Colonic mucosa (tissue), 4 donors: ENCODE data around the gene FAM107B. TPM values are rescaled to one million over a fixed set of nuclear protein-coding genes. Genes with fewer than 3 reads are reported as not detected.

Experiments used
- DNase-seq: peaks from one replicate; pipeline ENCODE4 v3.0.0-alpha.2; 2020
- H3K27ac ChIP-seq: fragments of 200-600 bp; one replicate; pipeline ENCODE4 v1.8.0; 2021
- H3K27me3 ChIP-seq: fragments of 200-600 bp; one replicate; pipeline ENCODE4 v1.8.0; 2021
- H3K36me3 ChIP-seq: fragments of 200-600 bp; one replicate; pipeline ENCODE4 v1.8.0; 2021
- H3K4me1 ChIP-seq: fragments of 200-600 bp; one replicate; pipeline ENCODE4 v1.8.0; 2021; ENCODE audit warnings: mild to moderate bottlenecking
- H3K4me3 ChIP-seq: fragments of 200-600 bp; one replicate; pipeline ENCODE4 v1.8.0; 2021
- H3K9ac ChIP-seq, 2 donors: one replicate each; pipeline ENCODE4 v1.7.0; 2013; ENCODE audit warnings: control low read depth in 2 of 2, low read depth in 2 of 2, low read length in 2 of 2
- H3K9me3 ChIP-seq: fragments of 200-600 bp; one replicate; pipeline ENCODE4 v1.8.0; 2021
- CTCF ChIP-seq: fragments of 200-600 bp; IDR thresholded peaks from one replicate; pipeline ENCODE4 v1.8.0; 2022; ENCODE audit warnings: antibody characterized with exemption, mild to moderate bottlenecking
- intact Hi-C: fragments of 100-400 bp; cut with DNase I; formaldehyde crosslinking; loops from one replicate; pipeline ENCODE4 v1.14.1; 2022
- total RNA-seq, 2 donors: library from RNA; stranded (reverse); fragmentation: NEBNext Ultra II Directional in 1 of 2; extraction: Animal tissue kit (Norgen Biotek cat#: 25700) in 1 of 2; gene quantifications; one replicate each; pipeline ENCODE4 v1.2.1, GENCODE V29; 2021
- donor health status: healthy.
- donor health status: DM: no; HTN: no; CAD: no.
- donor health status: DM: no; HTN: no; CAD: no.

The FAM107B gene
- total RNA-seq, 2 donors from 2014 or later = 36.3 to 71.5 TPM

GRCh38 chr10:14523286-14523685 lies 251.4 kb downstream of the FAM107B start:
- no peak for DNase-seq
- Histone ChIP-seq H3K9ac (peak overlapping the region in 1 of 2 donors; percentile 16), H3K4me1 (peaks cover 7% of the 10 kb centered on the region), H3K27me3 (no peaks in the 10 kb centered on the region), H3K27ac (peak overlapping the region; percentile 35), H3K9me3 (no peaks in the 10 kb centered on the region), H3K4me3 (no peak overlapping the region), H3K36me3 (no peaks in the 10 kb centered on the region)
- no peak for TF ChIP-seq CTCF
- intact Hi-C loops = no loop called here

DNA sequence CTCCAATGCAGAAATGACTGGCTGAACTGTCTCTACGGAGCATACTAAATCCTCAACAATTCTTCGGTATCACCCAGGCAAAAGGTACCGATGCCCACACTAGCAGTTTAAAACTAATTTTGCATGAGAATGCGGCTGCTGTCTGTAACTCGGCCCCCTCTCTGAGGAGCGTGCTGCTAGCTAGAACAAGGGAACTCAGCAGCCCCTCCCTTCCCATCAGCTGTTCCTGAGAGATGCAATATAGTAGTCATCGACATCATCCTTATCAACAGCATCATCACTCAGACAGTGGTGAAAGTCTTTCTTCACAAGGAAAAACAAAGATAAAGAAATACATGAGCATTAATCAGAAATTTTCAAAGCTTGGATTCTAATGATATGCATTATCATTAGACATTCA lies 254.9 kb downstream of the FAM107B start:
- intact Hi-C loops = no loop called here
- no peak for DNase-seq
- TF ChIP-seq CTCF = no peak

GRCh38 chr10:14518149-14518548 lies 256.5 kb downstream of the FAM107B start:
- Histone ChIP-seq H3K36me3 (no peaks in the 10 kb centered on the region), H3K27me3 (no peaks in the 10 kb centered on the region), H3K9me3 (no peaks in the 10 kb centered on the region), H3K9ac (no peak overlapping the region), H3K27ac (no peak overlapping the region), H3K4me3 (no peak overlapping the region), H3K4me1 (no peaks in the 10 kb centered on the region)
- intact Hi-C loops = no loop called here
- no peak for DNase-seq
- TF ChIP-seq CTCF = no peak

More for the DNA sequence above, 254.9 kb downstream of the FAM107B start:
- Histone ChIP-seq H3K9ac (no peak overlapping the region), H3K27ac (no peak overlapping the region), H3K4me1 (no peaks in the 10 kb centered on the region), H3K27me3 (no peaks in the 10 kb centered on the region), H3K4me3 (no peak overlapping the region), H3K9me3 (no peaks in the 10 kb centered on the region), H3K36me3 (no peaks in the 10 kb centered on the region)

DNA sequence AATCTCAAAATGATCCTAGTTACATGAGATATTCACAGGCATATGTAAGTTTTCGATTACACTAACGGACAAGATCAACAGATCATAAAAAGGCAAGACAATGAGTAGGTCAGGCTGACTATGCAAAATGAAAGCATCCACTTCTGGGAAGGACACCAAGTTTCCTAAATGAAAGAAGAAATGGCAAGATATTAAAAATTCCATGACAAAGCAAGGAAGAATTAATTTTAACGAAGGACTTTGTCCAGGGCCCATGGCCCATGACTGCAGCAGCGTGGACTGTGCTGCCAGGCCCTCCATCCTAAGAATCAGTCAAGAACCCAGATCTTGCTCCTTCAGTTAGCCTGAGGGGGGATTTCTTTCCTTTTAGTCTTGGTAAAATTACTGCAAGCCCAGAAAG lies 261.6 kb downstream of the FAM107B start:
- Histone ChIP-seq H3K9ac (no peak overlapping the region), H3K27ac (no peak overlapping the region), H3K4me1 (no peaks in the 10 kb centered on the region), H3K27me3 (no peaks in the 10 kb centered on the region), H3K36me3 (no peaks in the 10 kb centered on the region), H3K4me3 (no peak overlapping the region), H3K9me3 (no peaks in the 10 kb centered on the region)
- intact Hi-C loops = no loop called here
- no peak for DNase-seq
- TF ChIP-seq CTCF = no peak

GRCh38 chr10:14510346-14510745 lies 264.4 kb downstream of the FAM107B start:
- Histone ChIP-seq H3K27ac (no peak overlapping the region), H3K4me1 (no peaks in the 10 kb centered on the region), H3K4me3 (no peak overlapping the region), H3K36me3 (no peaks in the 10 kb centered on the region), H3K9ac (no peak overlapping the region), H3K9me3 (no peaks in the 10 kb centered on the region), H3K27me3 (no peaks in the 10 kb centered on the region)
- DNase-seq = no peak
- no peak for TF ChIP-seq CTCF
- intact Hi-C loops = no loop called here

DNA sequence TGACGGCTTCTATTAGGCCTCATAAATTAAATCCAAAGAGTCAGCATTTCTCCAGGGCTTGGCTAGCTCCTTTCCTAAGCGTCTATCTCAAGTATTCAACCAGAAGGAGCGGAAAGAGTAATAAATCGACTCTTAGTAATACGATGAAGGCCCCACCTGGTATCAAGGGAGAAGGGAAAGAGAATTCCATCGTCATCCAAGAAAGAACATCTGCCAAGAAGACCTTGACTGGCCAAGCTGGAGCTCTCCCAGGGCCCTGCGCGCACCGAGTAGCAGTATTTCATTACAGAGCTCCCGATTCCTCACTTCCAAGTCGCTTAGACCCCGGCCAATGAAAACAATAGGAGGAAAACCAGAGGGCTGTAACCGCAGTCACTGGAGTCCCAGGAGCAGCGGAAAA lies 266.0 kb downstream of the FAM107B start:
- Histone ChIP-seq H3K9me3 (no peaks in the 10 kb centered on the region), H3K27ac (no peak overlapping the region), H3K4me3 (no peak overlapping the region), H3K36me3 (no peaks in the 10 kb centered on the region), H3K27me3 (no peaks in the 10 kb centered on the region), H3K9ac (no peak overlapping the region), H3K4me1 (no peaks in the 10 kb centered on the region)
- intact Hi-C loops = no loop called here
- DNase-seq = no peak
- TF ChIP-seq CTCF = no peak
